Transverse colon (tissue), 4 donors: ENCODE results near the gene LGI4. TPM values are rescaled to one million over a fixed set of nuclear protein-coding genes. Genes with fewer than 3 reads are reported as not detected.

Experiments used
- DNase-seq: peaks from one replicate; pipeline ENCODE4 v3.0.0-alpha.2; 2019
- H3K27ac ChIP-seq, 4 donors: fragments of 200-600 bp; sonication (generic); 2 replicates each; pipeline ENCODE4 v1.5.1; 2016 to 2018; ENCODE audit warnings: inconsistent platforms in 4 of 4
- H3K27me3 ChIP-seq: fragments of 200-600 bp; sonication (generic); 2 replicates; pipeline ENCODE4 v1.5.1; 2017; ENCODE audit warnings: inconsistent platforms
- H3K36me3 ChIP-seq, 4 donors: fragments of 200-600 bp; sonication (generic); 2 replicates each; pipeline ENCODE4 v1.5.1; 2017 to 2019; ENCODE audit warnings: inconsistent platforms in 4 of 4
- H3K4me1 ChIP-seq, 4 donors: fragments of 200-600 bp; sonication (generic); 2 replicates each; pipeline ENCODE4 v1.5.1; 2017 to 2020; ENCODE audit warnings: inconsistent platforms in 4 of 4
- H3K4me3 ChIP-seq, 4 donors: fragments of 200-600 bp; sonication (generic); 1 replicate in 1 of 4; 2 replicates in 3 of 4; pipeline versions ENCODE4 v1.5.1 to v1.6.1; 2017 to 2019; ENCODE audit warnings: inconsistent platforms in 4 of 4
- H3K9me3 ChIP-seq, 2 donors: fragments of 200-600 bp; sonication (generic); 2 replicates each; pipeline ENCODE4 v1.5.1; 2017 to 2019; ENCODE audit warnings: inconsistent platforms in 2 of 2
- EP300 ChIP-seq: sonication (generic); formaldehyde crosslinking; IDR thresholded peaks from one replicate; pipeline ENCODE4 v1.6.1; 2017; ENCODE audit warnings: antibody characterized with exemption, low read depth
- POLR2A ChIP-seq: fragments of 450-650 bp; IDR thresholded peaks from one replicate; pipeline ENCODE4 v1.6.1; 2016; ENCODE audit warnings: antibody characterized with exemption, mild to moderate bottlenecking, moderate library complexity
- POLR2AphosphoS5 ChIP-seq, 3 donors: sonication (generic); formaldehyde crosslinking; IDR thresholded peaks; one replicate each; pipeline ENCODE4 v1.6.1; 2016; ENCODE audit warnings: antibody characterized with exemption in 3 of 3
- WGBS, 2 donors: methylation state at CpG; one replicate each; pipeline ENCODE4 v1.1.5; 2018; ENCODE audit warnings: low coverage in 1 of 2; 5-methylcytosine and 5-hydroxymethylcytosine counted together
- in situ Hi-C, 4 donors: fragments of 200-750 bp; cut with MboI; loops; one replicate each; pipeline versions ENCODE4 v1.15.0 to v1.15.1; 2017; ENCODE audit warnings: low sequenced_read_pairs in 3 of 4, low pct_ligation_motif_present in 1 of 4, low pct_unique_long_range_greater_than_20kb in 1 of 4
- intact Hi-C: fragments of 100-400 bp; cut with DNase I; formaldehyde crosslinking; loops from one replicate; pipeline ENCODE4 v1.15.1; 2023; ENCODE audit warnings: low total_unique reads
- total RNA-seq, 4 donors: library from RNA; depleted of rRNA; stranded (reverse); fragments of >200 nt; gene quantifications; one replicate each; pipeline ENCODE4 v1.1.0, GENCODE V29; 2016
- TF ChIP-seq, protein P1 (sequence below), 5 experiments: fragments of 200-600 bp in 3 of 5; fragments of 450-650 bp in 2 of 5; sonication (generic) in 3 of 5; IDR thresholded peaks; 1 replicate in 2 of 5; 2 replicates in 3 of 5; pipeline ENCODE4 v1.5.1; 2016 to 2017; ENCODE audit warnings: antibody characterized with exemption in 5 of 5, inconsistent platforms in 3 of 5, mild to moderate bottlenecking in 2 of 5, moderate library complexity in 1 of 5

The LGI4 gene
- total RNA-seq, 4 donors from 2014 or later: 9.8 to 71.8 (median 25.9) TPM

DNA sequence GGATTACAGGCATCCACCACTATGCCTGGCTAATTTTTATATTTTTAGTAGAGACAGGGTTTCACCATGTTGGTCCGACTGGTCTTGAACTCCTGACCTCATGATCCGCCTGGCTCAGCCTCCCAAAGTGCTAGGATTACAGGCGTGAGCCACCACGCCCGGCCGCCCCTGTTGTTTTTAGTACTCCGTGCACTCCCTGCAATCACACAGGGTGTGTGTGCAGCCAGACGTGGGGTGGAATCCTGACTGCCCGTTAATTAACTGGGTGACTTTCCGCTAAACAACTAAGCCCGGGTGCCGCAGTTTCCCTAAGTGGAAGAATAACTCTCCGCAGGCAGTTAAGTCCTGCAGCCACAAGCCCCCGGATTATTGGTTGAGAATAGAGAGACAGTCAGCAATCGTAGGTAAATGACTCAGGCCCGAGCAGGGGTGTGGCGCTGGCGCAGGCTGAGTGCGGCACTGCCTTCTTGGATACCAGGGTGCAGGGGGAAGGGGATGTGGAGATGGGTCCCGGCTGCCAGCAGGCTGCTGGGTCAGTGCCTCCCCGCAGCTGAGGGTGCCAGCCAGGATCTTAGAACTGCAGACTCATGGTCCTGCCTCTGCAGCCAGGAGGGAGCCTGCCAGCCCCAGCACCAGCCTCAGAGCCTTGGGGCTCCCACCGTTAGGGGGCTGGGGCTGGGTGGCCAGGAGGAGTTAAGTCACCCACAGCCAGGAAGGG lies 25.3 kb downstream of the LGI4 start:
- WGBS, 2 donors: 0 to 46% methylated on average over 1 to 20 of the region's 22 CpGs
- Histone ChIP-seq H3K4me3 (no peak overlapping the region), H3K36me3 (no peaks in the 10 kb centered on the region), H3K27me3 (no peaks in the 10 kb centered on the region), H3K27ac (peak overlapping the region; percentile 3 to 58 (median 26)), H3K4me1 (peaks cover 0 to 28% (median 7%) of the 10 kb centered on the region in 4 donors), H3K9me3 (no peaks in the 10 kb centered on the region)
- peak; percentile 74 for DNase-seq
- no peak for TF ChIP-seq POLR2A
- no peak for TF ChIP-seq EP300
- no peak for TF ChIP-seq POLR2AphosphoS5 (IDR thresholded peaks at IDR 0.05)
- TF ChIP-seq, protein P1, sequence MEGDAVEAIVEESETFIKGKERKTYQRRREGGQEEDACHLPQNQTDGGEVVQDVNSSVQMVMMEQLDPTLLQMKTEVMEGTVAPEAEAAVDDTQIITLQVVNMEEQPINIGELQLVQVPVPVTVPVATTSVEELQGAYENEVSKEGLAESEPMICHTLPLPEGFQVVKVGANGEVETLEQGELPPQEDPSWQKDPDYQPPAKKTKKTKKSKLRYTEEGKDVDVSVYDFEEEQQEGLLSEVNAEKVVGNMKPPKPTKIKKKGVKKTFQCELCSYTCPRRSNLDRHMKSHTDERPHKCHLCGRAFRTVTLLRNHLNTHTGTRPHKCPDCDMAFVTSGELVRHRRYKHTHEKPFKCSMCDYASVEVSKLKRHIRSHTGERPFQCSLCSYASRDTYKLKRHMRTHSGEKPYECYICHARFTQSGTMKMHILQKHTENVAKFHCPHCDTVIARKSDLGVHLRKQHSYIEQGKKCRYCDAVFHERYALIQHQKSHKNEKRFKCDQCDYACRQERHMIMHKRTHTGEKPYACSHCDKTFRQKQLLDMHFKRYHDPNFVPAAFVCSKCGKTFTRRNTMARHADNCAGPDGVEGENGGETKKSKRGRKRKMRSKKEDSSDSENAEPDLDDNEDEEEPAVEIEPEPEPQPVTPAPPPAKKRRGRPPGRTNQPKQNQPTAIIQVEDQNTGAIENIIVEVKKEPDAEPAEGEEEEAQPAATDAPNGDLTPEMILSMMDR (IDR thresholded peaks at IDR 0.05): no peak
- intact Hi-C loops: no loop called here
- in situ Hi-C loops: no loop called here

DNA sequence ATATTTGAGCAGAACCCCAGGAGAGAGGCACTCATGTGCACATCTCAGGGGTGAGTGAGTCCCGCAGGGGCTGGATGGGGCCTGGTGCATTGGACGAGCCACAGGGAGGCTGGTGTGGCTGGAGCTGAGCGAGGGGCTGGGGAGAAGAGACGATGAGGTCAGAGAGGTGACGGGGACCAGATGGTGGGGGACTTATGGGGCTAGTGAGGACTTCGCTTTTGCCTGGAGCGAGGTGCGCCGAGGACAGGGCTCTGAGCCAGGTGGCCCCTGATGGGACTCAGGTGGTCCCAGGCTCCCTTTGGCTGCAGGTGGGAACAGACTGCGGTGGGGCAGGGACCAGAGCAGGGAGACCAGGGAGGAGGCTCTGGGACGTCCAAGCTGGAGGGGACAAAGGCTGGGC lies 26.1 kb downstream of the LGI4 start:
- Histone ChIP-seq H3K9me3 (no peaks in the 10 kb centered on the region), H3K36me3 (no peaks in the 10 kb centered on the region), H3K27me3 (no peaks in the 10 kb centered on the region), H3K27ac (peak overlapping the region in 2 of 4 donors; percentile 3 to 58), H3K4me3 (no peak overlapping the region), H3K4me1 (peaks cover 0 to 20% (median 5%) of the 10 kb centered on the region in 4 donors)
- DNase-seq: no peak
- intact Hi-C loops: no loop called here
- in situ Hi-C loops: no loop called here
- WGBS, 2 donors: 58 to 78% methylated on average over 2 to 11 of the region's 11 CpGs
- no peak for TF ChIP-seq EP300
- no peak for TF ChIP-seq POLR2AphosphoS5 (IDR thresholded peaks at IDR 0.05)
- no peak for TF ChIP-seq POLR2A
- TF ChIP-seq, protein P1 (IDR thresholded peaks at IDR 0.05): no peak

DNA sequence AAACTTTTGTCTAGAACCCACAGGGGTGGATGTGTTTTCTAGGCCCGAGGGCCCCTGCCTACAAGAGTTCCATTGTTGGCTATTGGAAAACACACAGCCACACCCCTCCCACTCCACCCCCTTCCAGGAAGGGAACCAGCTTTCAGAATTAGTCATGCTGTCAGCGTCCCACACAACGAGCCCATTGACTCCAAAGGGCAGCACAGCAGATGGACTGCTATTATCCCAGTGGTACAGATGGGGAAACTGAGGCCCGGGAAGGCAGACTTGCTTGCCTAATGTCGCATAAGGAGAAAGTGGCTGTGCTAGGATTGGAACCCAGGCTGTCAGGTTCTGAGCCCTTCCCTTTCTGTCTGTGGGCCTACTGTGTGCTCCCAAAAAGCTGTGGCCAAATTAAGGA lies 27.3 kb downstream of the LGI4 start:
- TF ChIP-seq POLR2AphosphoS5 (IDR thresholded peaks at IDR 0.05) (no peak), EP300 (no peak), POLR2A (no peak)
- TF ChIP-seq, protein P1 (IDR thresholded peaks at IDR 0.05): no peak
- DNase-seq: peak; percentile 78

GRCh38 chr19:35106898-35107541 lies 27.8 kb downstream of the LGI4 start:
- peaks cover 0 to 18% (median 5%) of the 10 kb centered on the region in 4 donors for H3K4me1 ChIP-seq
- no peak overlapping the region for H3K4me3 ChIP-seq
- 77 to 100% methylated on average over 1 of the region's 2 CpGs for WGBS, 2 donors
- H3K27me3 ChIP-seq: no peaks in the 10 kb centered on the region
- DNase-seq: no peak
- TF ChIP-seq EP300: no peak
- TF ChIP-seq POLR2A: no peak
- TF ChIP-seq, protein P1 (IDR thresholded peaks at IDR 0.05): no peak
- no peak for TF ChIP-seq POLR2AphosphoS5 (IDR thresholded peaks at IDR 0.05)
- intact Hi-C loops: no loop called here
- no peaks in the 10 kb centered on the region for H3K36me3 ChIP-seq
- no peaks in the 10 kb centered on the region for H3K9me3 ChIP-seq
- in situ Hi-C loops: no loop called here
- H3K27ac ChIP-seq: peak overlapping the region in 2 of 4 donors; percentile 2 to 30

More for the DNA sequence above, 27.3 kb downstream of the LGI4 start:
- in situ Hi-C loops (no loop called here), intact Hi-C loops (no loop called here)
- H3K27me3 ChIP-seq: no peaks in the 10 kb centered on the region
- H3K9me3 ChIP-seq: no peaks in the 10 kb centered on the region
- H3K4me3 ChIP-seq: no peak overlapping the region
- H3K4me1 ChIP-seq: peaks cover 0 to 18% (median 5%) of the 10 kb centered on the region in 4 donors
- WGBS, 2 donors: 24% methylated on average over 5 of the region's 5 CpGs; no CpG with 5 or more reads in 1 of the 2 donors
- H3K27ac ChIP-seq: peak overlapping the region in 1 of 4 donors; percentile 54
- H3K36me3 ChIP-seq: no peaks in the 10 kb centered on the region
